Erythroblast (primary cell): Measurements from ENCODE around the gene H2AZ2.
"Not testable (repeated sequence)": the region's sequence is repeated elsewhere in the genome, so short reads cannot be mapped to it uniquely, and the experiment has no call there.

ENCODE experiments used
- DNase-seq, 2 experiments: peaks; one replicate each; lab custom pipeline; 2025; lab: John Stamatoyannopoulos, UW
- GATA1 ChIP-seq: IDR thresholded peaks from 2 replicates; pipeline ENCODE4 v1.6.1; 2011; ENCODE audit warnings: low read depth, mild to moderate bottlenecking, control low read depth, low read length, moderate library complexity
- POLR2A ChIP-seq: IDR thresholded peaks from 2 replicates; pipeline ENCODE4 v1.6.1; 2011; ENCODE audit warnings: mild to moderate bottlenecking, low read length

The H2AZ2 gene

DNA sequence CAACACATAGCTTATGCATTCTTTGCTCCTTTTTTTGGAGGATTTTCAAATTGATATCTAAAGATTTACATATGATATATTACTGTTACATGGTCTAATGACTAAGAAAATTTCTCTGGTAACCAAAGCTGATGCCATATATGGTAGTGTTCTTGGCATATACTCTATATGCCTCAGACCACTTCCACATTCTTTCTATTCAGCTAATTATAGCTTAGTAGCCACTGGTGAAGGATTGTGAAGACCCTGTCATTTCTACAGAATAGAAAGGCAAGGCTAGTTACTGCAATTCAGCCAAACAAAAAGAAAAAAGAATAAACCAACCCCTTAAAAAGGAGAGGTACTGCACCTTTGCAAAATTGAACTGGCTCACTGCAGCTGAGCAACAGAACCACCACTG is 33.7 kb upstream of the H2AZ2 start:
- peak in 1 of 2 experiments; percentile 22 for DNase-seq
- TF ChIP-seq POLR2A (no peak), GATA1 (no peak)

- no peak for TF ChIP-seq POLR2A
These were observed 33.2 kb upstream of the H2AZ2 start for GRCh38 chr7:44881066-44881600.

DNA sequence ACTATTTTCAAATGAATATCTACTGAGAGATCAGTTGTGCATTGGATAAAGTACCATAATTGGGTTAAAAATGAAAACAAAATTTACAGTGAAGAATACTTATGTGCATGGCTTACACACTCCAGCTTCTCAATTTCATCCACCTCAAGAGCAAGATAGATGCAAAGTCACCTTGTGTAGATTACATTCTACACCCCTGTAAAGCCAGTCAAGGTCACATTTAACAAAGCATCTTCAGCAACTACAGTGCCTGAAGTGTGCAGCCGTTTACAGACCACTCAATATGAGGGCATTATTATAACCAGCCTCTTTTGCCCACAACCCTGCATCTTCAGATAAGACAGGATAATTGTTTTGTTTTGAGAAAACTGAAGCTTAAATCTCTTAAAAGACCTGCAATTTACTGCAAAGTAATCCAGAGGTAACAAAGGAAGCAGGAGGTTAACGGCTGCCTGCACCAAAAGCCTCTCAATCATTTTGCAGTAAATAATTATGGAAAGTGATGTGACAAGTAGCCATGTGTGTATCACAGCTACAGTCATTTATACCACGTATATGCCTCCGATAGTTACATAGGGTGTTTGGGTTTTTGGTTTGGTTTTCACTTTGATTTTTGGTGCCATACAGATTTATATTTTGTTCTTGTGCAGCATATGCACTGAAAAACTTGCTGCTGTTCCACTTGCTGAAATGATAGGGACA is 32.6 kb upstream of the H2AZ2 start:
- no peak for DNase-seq

More at GRCh38 chr7:44881066-44881600, 33.2 kb upstream of the H2AZ2 start:
- DNase-seq: no peak

GRCh38 chr7:44876393-44876792 is 28.5 kb upstream of the H2AZ2 start:
- no peak for TF ChIP-seq GATA1
- TF ChIP-seq POLR2A: no peak
- DNase-seq: no peak

More for the DNA sequence above, 32.6 kb upstream of the H2AZ2 start:
- no peak for TF ChIP-seq POLR2A
- TF ChIP-seq GATA1: no peak

DNA sequence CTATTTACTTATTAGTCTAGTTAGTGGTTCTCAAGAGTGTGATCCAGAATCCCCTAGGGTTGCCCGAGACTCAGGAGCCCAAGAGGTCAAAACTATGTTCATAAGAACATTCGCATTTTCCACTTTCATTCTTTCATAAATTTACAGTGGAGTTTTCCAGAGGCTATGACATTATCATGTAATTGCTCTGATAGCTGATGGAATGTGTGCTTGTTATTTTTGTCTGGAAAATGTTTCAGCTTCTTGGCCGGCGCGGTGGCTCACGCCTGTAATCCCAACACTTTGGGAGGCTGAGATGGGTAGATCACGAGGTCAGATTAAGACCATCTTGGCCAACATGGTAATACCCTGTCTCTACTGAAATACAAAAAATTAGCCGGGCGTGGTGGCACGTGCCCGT is 27.4 kb upstream of the H2AZ2 start:
- TF ChIP-seq GATA1 (no peak), POLR2A (no peak)

DNA sequence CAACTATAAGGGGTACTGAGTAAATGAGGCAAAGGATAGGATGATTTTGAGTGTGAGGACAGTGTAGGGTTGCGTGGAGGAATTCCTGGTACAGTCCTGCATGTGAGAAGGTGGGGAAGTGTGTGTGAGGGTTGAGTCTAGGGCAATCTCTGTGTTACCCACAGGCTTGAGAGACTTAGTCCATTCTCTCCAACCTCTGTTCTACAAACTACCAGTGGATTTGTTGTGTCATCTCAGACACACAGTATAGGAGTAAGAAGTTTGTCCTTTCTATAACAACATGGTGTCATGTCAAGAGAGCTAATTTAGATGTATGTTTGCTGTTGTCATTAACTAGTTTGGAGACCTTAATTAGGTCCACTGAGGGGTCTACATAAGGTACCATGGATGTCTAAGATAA is 24.9 kb upstream of the H2AZ2 start:
- TF ChIP-seq POLR2A (no peak), GATA1 (no peak)
- DNase-seq: no peak

More for the DNA sequence above, 27.4 kb upstream of the H2AZ2 start:
- DNase-seq: no peak

DNA sequence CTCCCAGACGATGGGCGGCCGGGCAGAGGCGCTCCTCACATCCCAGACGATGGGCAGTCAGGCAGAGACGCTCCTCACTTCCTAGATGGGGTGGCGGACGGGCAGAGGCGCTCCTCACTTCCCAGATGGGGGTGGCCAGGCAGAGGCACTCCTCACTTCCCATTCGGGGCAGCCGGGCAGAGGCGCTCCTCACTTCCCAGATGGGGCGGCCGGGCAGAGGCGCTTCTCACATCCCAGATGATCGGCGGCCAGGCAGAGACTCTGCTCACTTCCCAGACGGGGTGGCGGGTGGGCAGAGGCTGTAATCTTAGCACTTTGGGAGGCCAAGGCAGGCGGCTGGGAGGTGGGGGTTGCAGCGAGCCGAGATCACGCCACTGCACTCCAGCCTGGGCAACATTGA is 24.0 kb upstream of the H2AZ2 start:
- DNase-seq: not testable (repeated sequence)

DNA sequence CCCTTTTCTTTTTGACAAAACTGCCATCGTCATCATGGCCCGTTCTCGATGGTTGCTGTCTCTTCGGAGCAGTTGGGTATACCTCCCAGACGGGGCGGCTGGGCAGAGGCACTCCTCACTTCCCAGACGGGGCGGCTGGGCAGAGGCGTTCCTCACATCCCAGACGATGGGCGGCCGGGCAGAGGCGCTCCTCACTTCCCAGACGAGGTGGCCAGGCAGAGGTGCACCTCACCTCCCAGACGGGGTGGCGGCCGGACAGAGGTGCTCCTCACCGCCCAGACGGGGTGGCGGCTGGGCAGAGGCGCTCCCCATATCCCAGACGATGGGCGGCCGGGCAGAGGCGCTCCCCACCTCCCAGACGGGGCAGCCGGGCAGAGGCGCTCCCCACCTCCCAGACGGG is 22.9 kb upstream of the H2AZ2 start:
- DNase-seq: not testable (repeated sequence)

- peak in 1 of 2 experiments; percentile 21 for DNase-seq
These were observed 22.4 kb upstream of the H2AZ2 start for GRCh38 chr7:44870336-44870735.

DNA sequence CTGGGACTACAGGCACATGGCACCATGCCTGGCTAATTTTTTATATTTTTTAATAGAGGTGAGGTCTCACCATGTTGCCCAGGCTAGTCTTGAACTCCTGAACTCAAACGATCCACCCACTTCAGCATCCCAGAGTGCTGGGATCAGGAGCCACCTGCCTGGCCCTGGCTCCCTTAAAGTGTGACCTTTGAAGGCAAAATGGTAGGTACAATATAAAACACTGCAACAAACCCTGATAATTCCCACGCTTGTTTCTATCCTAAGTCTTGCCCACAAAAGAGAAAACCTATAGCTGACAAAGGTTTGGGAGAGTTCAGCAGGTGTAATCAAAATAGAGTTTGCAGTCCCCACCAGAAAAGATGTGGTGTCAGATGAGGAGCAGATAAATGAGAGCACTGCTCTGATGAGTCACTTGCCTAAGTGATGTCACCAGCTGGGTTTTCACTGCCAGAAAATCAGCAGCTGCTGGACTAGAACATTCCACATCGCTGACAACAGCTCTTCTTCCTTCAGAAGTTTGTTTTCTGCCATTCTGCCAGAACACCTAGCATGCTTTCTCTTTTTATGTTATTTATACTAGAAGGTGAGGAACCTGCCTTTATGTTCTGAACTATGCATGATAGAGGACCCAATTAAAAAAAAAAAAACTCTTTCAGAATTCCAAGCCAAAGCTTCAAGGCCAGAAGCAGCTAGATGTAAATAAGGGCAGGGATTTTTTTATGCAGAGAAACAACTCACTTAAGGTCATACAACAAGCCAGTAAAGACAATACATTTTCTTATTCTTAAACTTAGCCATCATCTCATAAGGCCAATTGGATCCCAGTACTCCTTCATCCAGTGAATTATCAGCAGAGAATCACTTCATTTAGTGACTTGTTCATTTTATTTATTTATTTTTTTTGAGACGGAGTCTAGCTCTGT is 19.4 kb upstream of the H2AZ2 start:
- DNase-seq: peak; percentile 45 to 83
- TF ChIP-seq POLR2A (no peak), GATA1 (no peak)

GRCh38 chr7:44861949-44862348 is 14.1 kb upstream of the H2AZ2 start:
- not testable (repeated sequence) for DNase-seq

GRCh38 chr7:44858161-44858560 is 10.3 kb upstream of the H2AZ2 start:
- DNase-seq: no peak
- TF ChIP-seq POLR2A (no peak), GATA1 (no peak)

DNA sequence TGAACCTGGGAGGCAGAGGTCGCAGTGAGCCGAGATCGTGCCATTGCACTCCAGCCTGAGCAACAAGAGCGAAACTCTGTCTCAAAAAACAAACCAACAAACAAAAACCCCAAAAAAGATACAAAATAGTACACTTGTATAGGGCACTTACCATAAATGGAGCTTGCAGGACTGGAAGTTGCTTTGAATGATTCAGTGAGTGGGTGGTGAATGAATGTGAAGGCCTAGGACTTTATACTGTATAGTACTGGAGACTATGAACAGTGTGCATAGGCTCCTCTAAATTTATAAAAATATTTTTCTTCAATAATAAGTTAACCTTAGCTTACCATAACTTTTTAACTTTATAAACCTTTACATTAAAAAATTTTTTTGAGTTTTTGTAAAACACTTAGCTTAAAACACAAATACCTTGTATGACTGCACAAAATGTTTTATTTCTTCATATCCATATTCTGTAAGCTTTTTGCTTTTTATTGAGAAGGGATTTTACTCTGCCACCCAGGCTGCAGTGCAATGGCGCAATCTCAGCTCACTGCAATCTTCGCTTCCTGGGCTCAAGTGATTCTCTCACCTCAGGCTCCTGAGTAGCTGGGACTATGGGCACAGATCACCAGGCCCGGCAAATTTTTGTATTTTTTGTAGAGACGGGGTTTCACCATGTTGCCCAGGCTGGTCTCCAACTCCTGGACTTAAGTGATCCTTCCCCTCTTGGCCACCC is 6.9 kb upstream of the H2AZ2 start:
- no peak for DNase-seq
- TF ChIP-seq POLR2A: no peak
- TF ChIP-seq GATA1: no peak

DNA sequence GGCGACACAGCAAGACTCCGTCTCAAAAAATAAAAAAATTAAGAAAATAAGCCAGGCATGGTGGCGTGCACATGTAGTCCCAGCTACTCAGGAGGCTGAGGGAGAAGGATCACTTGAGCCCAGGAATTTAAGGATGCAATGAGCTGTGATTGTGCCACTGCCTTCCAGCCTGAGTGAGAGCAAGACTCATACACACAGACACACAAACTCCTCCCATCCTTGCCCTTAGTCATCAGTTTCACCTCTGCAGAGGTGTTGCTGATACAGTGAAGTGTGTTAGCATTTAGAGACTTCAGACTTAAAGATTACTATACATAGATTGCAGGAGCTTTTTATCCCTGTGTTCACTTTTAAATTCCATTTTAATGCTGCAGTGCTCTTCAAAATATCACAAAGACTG is 5.5 kb upstream of the H2AZ2 start:
- TF ChIP-seq GATA1 (no peak), POLR2A (no peak)
- no peak for DNase-seq

- TF ChIP-seq POLR2A (no peak), GATA1 (no peak)
- no peak for DNase-seq
These were observed 4.7 kb upstream of the H2AZ2 start for GRCh38 chr7:44852590-44852989.
